ENCODE results near the gene CD69.
"Not testable (repeated sequence)": the region's sequence is repeated elsewhere in the genome, so short reads cannot be mapped to it uniquely, and the experiment has no call there.

Gene CD69

GRCh38 chr12:9713032-9713558 lies 47.6 kb downstream of the CD69 start:
- DNase-seq = not testable (repeated sequence)

DNA sequence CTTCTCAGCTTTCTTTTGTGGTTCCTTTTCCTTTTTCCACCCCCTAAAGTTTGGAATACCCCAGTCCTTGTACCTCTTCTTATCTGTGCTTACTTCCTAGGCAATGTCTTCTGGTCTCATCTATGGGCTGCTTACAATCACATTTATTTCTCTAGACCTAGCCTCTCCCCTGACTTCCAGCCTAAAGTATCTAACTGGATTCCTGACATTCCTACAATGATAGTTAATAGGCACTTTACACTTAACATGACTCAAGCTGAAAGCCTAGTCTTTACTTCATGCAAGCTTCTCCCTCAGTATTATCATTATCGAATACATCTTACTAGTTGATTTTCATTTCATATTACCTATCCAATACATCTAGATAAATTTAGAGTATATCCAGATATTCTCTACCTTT lies 49.0 kb downstream of the CD69 start:
- DNase-seq = no peak

GRCh38 chr12:9710584-9711375 lies 49.9 kb downstream of the CD69 start:
- no peak for DNase-seq

GRCh38 chr12:9708853-9709252 lies 51.8 kb downstream of the CD69 start:
- no peak for DNase-seq

DNA sequence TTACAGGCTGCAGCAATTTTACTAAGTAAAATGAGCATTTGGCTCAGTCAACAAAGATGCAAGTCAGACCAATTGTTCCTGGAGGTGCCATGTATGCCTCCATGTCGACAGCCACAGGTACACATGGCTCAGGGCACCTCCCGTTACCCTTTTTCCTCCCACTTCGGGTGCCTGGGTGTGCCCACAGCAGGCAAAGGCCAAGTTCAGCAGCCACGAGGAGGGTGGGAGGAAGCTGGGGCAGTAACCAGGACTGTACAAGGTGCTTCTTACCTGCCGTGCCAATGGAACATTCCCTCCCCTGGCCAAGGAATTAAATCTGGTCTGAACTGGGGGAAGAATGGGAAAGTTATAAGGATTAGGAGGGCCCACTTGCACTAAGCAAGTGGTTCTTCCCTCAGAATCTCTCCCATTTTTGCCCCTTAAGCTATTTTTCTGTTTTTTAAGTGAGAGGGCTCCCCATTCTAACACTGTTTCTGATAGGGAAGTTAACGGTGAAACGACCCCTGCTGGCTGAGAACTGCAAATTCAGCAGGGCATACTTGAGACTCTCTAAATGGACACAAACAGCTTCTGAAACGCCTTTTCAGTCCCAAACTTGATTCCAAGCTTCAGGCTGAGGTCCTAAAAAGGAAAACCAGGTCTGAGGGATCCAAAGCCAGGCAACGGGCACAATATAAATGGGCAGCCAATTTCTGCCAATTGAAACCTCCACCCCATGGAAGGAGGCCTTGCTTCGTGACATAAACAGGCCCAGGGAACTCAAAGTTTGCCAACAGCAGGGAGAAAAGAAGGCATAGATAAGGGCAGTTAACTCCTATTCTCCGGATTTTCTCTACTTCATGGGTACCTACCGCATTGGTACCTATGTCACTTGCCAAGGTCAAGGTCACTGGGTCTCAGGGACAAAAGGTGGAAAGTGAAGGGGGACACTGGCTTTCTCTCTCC lies 52.6 kb downstream of the CD69 start:
- peak; percentile 66 to 79 for DNase-seq

DNA sequence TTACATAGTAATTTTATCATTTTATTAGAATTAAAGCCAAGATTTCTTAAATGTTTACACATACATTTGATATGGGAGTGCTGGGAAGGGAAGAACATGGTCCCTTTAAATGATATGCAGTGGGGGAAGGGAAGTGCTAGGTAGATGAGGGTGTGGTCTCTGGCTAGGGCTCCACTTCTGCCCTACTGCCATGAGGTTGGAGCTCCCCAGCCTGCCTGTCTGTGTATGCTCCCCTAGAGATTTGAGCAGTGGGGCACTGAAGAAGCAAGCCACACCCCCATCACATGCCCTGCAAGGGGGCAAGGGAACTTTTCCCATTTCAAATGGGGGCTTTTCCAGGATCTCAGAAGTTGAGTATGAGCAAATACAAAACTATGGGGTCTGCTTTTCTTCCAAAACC lies 53.3 kb downstream of the CD69 start:
- DNase-seq = no peak

DNA sequence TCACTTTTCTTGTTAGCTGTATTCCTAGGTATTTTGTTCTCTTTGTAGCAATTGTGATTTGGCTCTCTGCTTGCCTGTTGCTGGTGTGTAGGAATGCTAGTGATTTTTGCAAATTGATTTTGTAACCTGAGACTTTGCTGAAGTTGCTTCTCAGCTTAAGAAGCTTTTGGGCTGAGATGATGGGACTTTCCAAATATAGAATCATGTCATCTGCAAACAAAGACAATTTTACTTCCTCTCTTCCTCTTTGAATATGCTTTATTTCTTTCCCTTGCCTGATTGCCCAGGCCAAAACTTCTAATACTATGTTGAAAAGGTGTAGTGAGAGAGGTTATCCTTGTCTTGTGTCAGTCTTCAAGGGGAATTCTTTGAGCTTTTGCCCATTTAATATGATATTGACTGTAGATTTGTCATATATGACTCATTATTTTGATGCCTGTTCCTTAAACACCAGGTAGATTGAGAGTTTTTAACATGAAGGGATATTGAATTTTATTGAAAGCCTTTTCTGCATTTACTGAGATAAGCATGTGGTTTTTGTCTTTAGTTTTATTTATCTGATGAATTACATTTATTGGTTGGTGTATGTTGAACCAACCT lies 54.5 kb downstream of the CD69 start:
- DNase-seq = no peak

DNA sequence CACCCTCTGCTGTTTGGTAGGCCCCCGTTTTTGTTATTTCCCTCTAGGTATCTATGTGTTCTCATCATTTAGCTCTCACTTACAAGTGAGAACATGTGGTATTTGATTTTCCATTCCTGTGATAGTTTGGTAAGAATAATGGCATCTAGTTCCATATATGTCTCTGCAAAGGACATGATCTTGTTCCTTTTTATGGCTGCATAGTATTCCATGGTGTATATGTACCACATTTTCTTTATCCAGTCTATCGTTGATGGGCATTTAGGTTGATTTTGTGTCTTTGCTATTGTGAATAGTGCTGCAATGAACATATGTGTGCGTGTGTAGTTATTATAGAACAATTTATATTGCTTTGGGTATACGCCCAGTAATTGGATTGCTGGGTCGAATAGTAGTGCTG lies 56.1 kb downstream of the CD69 start:
- DNase-seq = not testable (repeated sequence)

Measured in activated CD4-positive, alpha-beta T cell treated with anti-CD3 and anti-CD28 coated beads, Interleukin-2, amount 50 U/mL, for 48 hours (primary cell).